HT1080 (cell line): ENCODE measurements around the gene ACTA2. TPM values are rescaled to one million over a fixed set of nuclear protein-coding genes. Genes with fewer than 3 reads are reported as not detected.

Source experiments
- DNase-seq: peaks from one replicate; pipeline ENCODE4 v3.0.0-alpha.2; 2015; ENCODE audit warnings: low read depth
- total RNA-seq: library from RNA; depleted of rRNA; stranded (reverse); fragments of >200 nt; shearing (Covaris generic); gene quantifications from 2 replicates; pipeline ENCODE4 v1.2.3, GENCODE V29; 2014

Gene ACTA2
- total RNA-seq, 1 experiment from 2014 or later, result 23.6 TPM

DNA sequence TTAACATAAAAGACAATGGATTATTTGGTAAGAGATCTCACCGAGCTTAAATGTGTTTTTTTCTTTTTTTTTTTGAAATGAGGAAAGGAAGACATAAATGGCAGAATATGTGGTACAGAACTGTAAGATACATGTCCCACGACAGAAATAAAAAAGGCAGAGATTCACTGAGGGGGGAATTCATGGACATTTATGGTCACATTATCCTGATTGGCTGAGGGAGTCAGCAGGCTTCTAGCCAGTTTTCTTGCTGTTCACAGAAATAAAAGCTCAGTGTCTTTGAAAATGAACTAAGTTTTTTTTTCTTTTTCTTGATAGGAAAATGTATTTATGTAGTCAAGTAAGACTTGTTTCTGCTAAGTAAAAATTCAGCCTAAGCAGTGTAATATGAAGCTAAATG lies 29.8 kb upstream of the ACTA2 start:
- no peak for DNase-seq

DNA sequence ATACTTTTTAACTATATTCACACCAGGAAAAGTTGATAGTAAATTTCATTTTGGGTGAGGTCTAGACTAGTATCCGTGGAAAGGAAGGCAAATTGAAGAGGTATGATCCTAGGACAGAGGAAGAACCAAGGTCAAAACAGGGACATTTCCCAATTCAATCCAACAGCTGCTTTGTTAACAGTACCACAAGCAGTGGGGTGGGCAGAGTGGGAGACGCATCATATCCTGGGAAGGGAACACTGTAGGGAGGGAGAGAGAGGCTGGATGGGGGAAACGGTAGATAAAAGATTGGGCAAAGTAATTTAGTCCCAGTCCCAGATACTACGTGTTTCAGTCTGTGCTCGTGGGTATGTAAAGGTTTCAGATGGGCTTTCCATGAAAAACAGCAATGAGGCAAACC lies 28.9 kb upstream of the ACTA2 start:
- no peak for DNase-seq

DNA sequence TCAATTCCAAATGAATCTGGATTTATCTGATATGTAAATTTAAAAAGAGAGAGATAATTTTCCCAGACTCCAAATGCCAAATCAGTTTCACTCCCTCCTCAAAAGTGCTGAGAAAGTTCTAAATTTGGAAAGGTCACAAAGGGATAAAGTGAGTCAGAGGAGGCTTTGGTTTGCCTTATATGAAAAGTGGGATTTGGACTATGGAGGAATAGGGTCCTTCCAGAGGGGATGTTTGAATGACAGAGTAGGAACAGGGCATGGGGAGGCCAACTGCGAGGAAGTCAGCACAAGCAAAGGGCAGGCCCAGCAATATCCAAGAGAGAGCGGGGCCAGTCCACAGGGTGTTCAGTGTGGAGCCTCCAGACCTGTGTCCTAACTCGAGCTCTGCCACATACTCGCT lies 28.2 kb upstream of the ACTA2 start:
- no peak for DNase-seq

DNA sequence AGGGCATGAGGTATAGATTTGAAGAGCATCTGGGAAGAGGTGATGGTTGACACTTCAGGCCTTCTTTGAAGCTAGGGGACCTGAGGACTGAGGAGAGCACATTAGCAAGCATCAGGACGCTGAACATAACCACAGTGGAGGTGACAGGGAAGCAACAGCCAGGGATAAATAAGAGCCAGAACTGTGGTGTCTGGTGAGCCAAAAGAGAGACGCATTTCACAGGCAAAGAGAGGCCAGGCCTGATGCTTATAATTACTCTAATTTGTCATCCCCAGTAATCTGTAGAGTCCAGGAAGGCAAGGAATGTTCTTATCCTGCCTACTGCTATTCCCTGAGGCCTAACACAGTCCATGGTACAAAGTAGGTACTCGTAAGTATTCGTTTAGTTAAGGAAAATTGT lies 27.7 kb upstream of the ACTA2 start:
- no peak for DNase-seq

DNA sequence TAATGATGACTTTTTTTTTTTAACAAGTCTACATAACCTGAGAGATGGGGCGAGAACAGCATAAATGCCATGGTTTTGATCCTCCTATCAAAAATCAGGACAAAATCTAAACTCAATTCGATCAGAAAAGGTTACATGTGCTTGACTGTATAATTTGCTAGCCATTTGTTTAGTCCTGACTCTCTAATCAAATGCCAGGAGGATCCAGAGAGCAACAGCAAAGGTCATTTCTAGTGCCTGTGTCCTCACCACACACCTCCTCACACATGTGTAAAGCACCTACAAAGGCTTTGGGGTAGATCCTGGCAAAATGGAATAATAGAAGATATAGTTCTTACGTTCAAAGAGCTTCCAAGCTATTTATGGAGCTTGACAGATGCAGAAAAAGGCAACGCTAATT lies 27.0 kb upstream of the ACTA2 start:
- no peak for DNase-seq

DNA sequence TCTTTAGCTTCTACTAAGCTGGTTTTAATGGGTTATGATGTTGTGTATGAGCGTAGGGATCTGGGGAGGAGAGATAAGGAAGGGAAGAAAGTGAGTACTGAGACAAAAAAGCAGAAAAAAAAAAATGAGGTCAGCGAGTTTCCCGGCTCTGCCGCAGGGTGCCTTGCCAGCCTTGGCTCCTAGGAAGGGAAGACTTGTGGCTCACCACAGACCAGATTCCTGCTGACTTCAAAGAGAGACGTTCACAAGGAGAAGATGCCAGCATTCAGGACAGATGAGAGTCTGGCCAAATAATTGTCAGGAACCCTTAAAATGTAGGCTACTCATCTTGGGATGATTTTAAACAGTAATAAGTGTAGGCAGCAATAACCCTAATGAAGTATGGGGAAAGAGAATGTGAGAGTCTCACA lies 26.6 kb upstream of the ACTA2 start:
- peak; percentile 90 for DNase-seq

DNA sequence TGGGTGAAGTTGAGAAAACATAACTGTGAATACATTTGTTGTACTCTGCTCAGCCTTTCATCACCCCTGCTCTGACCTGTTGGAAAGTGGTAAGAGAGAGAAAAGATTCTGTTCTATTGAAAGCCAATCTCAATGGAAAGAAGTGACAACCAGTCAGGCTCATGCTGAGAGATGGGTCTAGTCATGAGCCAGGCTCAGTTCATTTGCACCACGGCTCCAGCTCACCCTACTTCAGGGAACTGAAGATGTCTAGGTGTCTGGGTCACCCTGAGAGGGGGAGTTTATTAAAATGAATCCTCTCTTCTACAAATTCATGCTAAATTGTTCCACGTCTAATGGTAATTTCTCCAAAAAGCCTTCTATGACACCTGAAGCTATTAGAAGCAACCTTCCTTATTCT lies 25.9 kb upstream of the ACTA2 start:
- DNase-seq, result no peak

DNA sequence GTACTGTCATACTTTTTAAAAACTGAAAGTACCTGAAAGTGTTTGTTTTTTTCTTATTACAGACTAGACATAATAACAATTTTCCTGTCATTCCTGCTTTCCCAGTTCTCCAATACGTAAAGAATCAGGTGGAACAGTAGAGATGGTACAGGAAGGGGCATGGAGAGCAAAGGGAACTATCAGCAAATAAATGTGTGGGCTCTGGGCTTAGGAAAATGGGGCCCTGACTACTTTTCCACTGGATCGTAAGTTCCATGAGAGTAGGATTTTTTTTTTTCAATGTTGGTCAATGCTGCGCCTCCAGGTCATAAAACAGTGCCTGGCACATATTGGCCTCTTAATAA lies 22.8 kb upstream of the ACTA2 start:
- DNase-seq, result no peak

DNA sequence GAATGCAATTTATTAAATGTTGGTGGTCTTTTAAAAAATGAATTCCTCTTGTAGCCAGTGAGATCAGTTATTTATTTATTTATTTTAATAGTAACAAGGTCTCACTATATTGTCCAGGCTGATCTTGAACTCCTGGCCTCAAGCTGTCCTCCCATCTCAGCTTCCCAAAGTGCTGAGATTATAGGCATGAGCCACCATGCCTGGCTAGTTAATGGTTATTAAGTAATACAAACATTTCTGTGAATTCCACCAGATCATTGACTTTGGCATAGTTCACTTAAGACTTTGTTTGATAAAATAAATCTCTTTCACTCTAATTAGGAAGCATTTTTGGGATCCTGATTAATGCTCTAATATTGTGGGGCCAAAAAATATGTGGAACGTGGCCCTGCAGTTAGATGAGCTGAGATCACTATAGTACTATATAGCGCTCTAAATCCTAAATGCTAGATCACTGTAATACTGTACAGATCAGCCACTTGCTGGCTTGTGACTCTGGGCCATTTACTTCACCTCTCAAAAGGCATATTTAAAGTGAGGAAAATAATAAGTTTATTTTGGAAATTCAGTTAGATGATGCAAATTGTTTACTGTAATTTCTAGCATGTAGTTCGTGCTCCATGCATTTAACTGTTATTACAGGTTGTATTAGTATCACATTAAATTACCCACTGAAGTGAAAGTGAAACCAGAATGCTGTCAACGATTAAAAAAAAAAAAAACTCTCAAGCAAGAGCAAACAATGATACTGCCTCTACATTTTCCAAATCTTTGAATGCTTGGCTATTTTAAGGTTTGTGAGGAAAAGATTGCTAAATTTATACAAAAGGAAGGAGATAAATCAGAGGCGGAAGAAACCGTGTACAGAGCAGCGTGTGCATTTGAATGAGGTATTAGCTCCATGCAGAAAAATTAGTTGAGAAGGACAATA lies 22.1 kb upstream of the ACTA2 start:
- peak; percentile 51 for DNase-seq

DNA sequence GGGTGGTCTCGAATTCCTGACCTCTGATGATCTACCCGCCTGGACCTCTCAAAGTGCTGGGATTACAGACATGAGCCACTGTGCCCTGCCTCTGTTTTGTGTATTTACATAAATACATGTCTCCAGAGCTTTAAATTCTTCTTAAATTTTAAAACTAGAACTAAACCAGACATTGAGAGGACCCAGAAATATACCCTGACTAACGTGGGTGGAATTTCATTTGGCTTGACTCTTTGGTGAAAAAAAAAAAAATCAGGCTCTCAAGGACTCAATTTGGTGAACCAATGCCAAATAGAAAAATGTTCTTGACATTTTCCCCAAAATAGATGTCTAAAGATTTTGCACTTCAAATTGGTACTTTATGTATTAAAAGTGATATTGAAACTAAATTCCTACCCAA lies 21.4 kb upstream of the ACTA2 start:
- DNase-seq, result no peak

DNA sequence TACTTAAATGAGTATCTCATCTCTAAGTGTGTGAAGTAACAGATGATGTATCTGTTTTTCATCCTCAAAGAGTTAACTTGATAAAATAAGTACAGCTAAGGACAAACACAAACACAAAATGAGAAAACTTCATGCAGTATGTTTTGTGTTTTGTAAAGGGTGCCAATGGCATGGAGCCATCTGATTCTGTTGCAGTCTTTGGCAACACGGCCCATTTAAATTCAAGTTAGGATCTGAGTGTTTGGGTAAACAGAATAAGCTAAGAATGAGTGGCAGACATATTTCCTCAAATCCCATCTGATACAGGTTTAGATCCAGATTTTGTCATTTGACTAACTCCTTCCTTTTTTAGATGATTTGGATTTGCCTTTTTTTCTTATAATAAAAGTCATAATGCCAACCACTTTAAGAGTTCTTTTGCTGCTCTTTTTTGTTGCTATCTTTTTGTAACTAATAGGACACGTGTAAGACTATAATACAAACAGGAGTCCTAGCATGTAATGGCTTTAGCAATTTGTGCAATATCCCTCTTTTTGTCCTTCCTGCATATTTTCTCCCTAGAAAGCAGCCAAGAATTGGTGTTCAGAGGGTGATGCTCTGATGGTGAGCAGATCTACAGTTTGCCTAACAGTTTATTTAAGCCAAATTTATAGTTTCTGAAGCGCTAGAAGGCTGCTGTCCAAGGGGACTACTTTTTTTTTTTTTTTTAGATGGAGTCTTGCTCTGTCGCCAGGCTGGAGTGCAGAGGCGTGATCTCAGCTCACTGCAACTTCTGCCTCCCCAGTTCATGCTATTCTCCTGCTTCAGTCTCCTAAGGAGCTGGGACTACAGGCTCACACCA lies 18.9 kb upstream of the ACTA2 start:
- DNase-seq, result no peak

DNA sequence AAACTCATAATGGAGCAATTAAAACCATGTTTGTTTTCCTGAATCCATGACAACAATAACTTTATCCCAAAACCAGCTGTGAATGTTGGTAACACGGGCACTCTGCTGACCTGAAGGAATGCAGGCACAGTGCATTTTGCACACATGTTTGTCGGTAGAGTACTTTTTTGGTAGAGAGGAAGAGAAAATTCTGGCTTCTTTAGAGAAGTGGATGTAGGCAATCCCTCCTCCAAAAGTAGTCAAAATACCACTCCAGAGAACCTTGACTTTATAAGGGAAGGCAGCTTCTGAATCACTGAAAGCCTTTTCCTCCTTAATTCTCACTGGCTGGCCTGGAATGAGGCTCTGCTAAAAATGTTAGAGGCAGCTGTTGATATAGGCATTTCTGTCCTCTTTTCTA lies 15.8 kb upstream of the ACTA2 start:
- no peak for DNase-seq

DNA sequence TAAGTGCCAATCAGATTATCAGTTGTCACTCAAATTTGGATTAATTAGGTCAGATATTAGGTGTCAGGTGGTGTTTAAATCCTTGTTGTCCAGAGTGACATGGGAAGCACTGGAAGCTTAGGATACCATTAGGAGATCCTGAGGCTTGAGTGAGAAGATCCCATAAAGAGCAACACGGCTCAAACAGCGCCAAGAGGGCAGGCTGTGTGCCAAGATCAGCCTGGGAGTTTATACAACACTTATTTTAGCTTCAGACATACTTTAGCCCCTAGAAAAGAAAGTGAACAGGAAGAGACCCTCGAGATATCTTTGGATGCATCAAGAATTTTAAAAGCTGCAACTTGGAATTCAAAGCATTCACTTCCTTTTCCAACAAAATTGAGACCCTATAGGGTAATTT lies 14.2 kb upstream of the ACTA2 start:
- DNase-seq, result no peak

DNA sequence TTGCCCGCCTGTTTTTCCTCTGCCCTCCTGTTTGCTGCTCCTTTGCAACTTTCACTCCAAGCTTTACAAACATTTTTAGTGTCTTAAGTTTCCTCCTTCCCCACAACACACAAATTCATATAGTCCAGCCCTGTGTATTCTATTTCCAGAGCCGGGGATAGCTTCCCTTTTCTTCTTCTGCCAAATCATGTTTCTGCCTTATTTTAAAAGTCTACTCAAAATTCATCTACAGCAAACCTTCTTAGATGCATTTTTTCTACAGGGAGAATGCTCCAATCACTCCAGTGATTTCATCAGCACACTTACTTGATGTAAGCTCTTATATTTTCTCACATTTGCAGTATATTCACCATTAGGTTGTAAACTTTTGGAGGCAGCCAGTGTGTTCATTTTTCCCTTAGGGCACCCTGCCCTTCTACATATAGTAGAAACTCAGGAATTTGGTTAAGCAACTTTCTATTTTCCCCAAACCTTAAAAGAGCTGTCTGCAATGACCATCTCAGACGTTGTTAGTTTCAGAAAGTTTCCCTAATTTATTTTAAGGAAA lies 12.4 kb upstream of the ACTA2 start:
- DNase-seq, result no peak

DNA sequence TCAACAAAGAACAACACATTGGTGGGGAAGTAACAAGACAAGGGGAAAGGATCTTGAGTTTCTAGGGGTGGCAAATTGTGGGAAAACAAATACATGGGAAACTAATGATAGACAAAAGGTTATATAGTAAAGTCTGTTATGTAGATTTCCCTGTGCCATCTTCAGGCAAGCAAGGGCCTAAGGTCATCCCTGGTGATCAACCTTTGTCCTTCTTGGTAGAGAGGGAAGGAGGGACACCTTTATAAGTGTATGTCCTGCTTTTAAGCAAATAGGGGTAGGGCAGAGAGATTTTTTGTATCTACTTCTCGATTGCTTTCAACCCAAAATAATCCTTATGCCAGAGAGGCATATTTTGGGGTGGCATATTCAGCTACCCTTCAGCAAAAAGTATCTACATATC lies 11.8 kb upstream of the ACTA2 start:
- no peak for DNase-seq

DNA sequence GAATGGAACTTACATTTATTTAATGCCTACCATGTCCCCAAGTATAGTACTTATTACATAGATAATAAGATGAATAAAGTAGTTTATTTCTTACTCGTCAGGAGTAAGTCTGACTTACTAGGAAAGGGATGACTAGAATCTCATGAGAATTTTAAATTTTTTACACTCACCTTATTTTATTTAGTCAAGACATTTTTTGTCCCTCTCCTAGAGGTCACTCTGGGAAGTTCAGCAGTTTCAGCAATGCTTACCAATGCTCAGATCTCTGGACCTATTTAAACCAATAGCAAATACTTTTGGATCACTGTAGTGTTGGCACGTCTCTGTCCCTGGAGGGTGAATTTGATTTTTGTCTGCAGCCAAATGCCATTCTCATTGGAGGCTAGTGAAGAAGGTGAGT lies 10.7 kb upstream of the ACTA2 start:
- no peak for DNase-seq

DNA sequence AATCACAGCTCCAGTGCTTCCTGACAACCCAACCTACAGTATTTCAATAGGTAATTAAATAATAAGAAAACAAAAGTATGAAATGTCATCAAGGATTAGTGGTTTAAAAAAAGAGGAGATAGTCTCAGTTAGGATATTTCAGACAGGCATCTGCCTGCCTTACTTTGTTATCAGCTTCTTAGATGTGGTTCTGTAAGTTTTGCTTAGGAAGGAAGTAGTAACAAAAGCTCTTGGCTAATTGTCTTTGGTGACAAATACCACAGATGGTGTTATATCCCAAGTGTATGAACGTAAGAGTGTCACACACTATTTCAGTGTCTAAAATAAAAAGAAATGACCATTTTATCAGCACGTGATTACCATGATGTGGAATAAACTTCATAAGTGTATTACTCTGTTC lies 9.8 kb upstream of the ACTA2 start:
- DNase-seq, result no peak

DNA sequence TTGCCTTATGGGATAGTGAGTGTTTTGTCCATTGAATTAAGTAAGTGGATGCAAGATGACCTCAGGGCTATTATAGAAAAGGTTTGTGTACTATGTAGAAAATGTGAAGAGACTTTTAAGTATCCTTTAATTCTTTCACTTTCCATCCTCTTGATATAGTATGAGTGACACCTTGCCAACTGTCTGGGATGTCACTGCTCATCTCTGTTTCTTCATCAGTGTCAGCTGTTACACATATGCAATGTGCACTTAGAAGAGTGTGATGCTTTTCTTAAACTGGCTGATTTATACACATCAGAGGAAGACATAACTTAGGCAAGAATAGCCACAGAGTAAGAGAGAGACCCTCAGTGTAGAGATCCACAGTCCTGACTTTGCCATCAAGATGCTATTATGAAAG lies 8.7 kb upstream of the ACTA2 start:
- no peak for DNase-seq

DNA sequence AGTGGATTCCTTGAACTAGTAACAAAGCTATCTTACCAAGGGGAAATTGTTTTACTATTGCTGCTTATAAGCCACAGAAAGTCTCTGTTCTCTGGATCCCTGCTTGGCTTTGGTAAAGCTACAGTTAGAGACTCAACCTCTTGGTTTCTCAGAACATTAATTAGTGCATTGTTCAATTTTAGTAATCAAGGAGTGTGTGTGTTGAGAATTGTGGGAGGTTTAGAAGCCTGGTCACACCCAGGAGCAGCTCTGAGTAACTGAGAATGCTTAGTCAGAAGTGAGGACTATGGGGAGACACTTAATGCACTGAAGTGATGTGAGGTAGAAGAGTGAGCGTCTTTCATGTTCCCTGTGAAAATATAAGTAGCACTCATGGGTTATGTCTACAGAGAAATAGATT lies 8.2 kb upstream of the ACTA2 start:
- no peak for DNase-seq

DNA sequence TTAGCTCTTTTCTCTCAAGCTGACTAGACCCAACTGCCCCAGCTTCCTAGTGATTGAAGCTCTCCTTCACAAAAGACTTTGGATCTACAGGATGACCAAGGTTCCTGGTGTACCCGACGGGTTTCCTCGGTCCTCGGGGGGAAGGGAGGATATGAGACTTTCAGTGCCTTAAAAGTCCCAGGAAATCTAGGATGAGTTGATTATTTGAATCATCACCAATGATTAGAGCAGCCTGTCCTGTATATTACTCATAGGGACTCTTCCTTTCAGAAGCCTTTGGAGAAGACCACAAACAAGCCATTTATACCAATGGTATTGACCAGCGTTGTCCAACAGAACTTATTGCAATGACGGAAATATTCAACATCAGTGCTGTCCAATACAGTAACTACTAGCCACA lies 6.1 kb upstream of the ACTA2 start:
- DNase-seq, result peak; percentile 75

DNA sequence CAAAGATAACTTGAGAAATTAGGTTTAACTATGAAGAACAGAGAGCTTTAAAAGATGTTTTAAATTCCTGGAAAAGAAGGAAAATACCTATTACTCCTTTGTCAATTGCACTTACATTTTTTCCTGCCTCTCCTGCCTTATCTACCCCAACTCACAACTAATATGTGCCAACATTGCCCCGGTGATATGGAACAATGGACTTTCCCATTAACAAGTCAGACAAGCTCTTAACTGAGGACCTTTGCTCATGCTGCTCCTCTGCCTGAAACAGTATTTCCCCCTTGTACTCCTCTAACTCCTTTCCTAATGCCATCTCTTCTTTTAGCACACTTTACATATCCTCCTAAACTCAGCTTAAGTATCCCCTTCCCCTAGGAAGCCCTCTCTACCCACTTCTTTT lies 4.8 kb upstream of the ACTA2 start:
- DNase-seq, result no peak

DNA sequence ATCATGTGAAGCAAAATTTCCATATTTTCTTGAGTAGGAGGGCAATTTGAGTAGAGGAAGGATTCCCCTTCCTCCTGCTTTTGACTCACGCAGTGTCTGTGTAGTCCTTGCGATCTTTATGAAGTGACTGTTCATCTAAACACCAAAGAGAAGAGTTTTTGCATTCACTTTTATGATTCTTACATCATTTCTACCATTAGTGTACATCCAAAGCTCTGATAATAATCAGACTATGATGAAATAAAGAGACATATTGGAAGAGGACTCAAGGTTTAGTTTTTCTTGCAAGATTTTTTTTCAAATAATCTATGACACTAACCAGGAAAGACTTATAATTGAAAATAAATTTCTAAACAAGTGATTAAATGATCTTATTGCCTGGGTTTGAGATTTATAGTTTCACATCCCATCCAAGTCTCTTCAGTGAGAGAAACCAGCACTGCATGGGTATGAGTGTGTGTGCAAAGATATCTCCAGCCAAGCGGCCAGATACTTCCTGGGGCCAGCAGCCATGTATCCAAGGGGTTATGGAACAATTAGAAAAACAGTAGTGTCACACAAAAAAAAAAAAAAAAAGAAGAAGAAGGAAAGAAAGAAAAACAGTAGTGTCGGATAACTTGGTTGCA lies 2.0 kb upstream of the ACTA2 start:
- no peak for DNase-seq
